HG03469 (cell line): ENCODE data around the gene SLC18A2.

Source experiments
- ATAC-seq: cut with Tn5 transposase; IDR thresholded peaks from one replicate; pipeline ENCODE4 v1.9.1; 2021; ENCODE audit warnings: mild to moderate bottlenecking, moderate library complexity, moderate number of reproducible peaks; ENCODE audit not compliant: unreplicated experiment

SLC18A2 gene

DNA sequence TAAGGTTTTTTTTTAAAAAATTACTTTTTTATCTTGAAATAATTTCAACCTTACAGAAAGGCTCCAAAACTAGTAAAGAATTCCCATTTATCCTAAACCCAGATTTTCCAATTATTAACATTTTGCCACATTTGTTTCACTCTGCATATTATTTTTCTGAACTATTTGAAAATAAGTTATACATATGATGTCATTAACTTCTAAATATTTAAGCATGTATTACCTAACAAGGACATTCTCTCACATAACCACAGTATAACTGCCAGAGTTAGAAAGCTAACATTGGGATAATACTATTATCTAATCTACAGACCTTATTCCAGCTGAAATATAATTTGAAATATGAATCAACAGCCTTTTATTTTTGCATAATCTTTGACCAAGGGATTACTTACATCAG is 65.8 kb downstream of the SLC18A2 start:
- ATAC-seq = no peak

DNA sequence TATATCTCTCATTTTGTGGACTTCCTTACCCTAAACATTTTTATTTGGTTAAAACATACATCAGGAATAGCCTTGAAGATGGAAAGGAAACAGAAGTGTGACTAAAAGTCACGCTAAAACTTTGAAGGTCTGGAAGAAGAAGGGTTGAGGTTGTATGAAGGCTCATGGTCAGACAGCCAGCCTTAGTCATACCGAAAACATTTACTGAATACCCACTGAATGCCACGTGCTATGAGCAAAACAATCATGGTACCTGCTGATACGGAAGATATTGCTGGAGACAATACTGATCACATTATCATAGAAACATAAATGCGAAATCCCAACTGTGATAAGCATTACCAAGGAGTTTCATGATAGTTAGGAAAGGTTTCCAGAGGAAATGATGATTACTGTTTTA is 70.3 kb downstream of the SLC18A2 start:
- no peak for ATAC-seq

DNA sequence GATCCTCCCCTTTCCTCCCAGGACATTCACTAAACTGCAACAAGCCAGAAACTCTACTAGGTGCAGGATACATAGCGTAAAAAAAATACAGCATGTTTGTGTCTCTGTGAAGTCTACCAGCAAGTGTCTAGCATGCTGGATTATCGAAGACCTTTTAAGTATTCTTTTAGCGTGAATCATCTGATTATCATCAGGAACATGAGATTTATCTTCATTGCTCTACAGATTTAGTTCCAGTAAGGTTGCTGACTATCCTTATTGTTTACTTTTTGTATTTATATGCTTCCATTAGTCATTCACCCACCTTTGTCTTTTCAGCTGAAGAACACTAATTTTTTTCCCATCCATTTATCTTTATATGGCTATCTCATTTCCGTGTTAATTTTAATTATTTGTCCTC is 71.5 kb downstream of the SLC18A2 start:
- ATAC-seq = no peak

DNA sequence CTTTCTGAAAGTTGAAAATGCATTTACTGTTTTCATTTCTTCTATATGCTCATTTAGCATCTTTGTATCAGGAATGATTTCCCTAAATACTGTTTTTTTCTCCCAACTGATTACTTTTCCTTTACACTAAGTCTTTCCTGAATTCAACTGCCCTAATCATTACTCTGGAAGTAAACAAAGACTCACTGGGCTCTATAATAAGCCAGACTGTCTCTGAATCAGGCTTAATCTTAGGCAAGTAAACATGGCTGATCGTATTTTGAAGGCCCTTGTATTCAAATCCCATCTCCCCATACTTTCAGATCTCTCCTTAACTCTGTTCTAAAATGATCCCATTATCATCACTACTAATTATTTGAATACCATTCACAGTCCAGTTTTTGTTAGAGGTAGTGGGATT is 72.7 kb downstream of the SLC18A2 start:
- no peak for ATAC-seq

DNA sequence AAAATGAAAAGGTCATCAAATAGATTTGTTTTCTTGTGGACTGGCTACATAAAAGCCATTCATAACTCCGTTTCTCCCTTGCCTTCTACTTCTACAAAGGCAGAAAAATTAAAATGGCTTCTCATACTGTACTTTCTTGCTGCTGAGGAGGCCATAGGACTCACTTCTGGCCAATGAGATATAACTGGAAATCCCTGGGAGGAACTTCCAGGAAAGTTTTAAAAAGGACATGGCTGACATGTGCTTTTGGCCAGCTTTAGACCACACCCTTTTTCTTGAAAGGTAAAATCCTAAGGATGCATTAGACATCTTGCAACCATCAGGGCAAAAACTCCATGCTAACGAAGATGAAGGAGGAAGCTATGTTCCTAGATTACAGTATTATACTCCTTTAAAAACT is 75.8 kb downstream of the SLC18A2 start:
- ATAC-seq = no peak

DNA sequence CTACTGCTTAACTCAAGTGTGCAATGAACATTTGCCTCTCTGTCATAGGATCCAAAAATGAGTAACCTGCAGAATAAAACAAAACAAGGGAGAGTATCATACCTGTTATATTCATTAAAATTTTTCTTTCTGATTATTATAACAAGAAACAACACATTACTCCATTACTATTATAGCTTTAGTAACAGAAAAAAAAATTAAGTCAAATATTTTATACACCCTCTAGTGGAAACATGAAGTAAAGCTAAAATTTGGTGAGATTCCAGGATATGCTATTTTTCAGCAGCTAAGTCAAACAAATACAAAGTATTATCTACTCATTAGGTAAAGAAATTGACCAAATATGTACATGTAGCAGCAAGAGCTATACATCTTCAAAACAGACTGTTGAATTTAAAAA is 78.0 kb downstream of the SLC18A2 start:
- ATAC-seq = no peak

DNA sequence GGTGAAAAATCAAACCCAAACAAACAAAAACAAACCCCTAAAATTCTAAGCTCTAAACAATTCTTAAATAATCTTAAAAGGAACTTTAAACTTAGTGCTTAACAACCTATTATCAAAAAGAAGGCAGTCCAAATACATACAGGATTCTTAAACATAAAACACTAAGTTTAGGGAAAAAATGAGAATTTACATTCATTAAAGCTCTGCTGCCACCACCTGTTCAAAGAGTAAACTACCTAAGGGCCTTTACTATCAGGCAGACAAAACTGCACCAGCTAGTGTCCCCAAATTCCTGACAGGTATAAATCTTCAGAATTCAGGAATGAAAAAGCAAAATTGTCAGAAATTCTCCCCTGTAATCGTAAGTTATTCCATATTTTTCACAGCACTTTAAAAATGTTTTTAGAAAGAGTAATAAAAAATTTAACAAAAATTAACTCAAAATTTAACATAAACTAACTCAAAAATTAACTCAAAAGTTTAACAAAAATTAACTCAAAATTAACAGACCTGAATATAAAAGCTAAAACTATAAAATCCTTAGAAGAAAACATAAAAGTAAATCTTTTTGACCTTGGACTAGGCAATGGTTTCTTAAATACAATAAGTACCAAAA is 79.2 kb downstream of the SLC18A2 start:
- ATAC-seq = no peak

DNA sequence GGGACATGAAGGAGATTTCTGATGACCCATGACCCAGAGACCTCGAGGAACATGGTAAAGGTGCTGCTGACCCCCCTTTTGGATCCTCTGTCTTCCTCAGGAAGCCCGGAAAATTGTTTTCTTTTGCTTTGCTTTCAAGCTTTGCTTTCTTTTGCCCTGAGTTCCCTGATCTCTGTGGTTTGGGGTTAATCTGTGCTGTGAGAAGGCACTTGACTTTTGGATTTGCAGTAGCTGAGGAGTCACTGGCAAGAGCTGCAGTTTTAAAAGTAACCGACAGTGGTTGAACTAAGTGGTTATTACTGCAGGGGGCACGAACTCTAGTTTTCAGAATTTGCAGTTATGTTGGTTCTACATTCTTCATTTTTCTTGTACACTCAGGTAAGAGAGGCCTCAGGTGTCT is 81.3 kb downstream of the SLC18A2 start:
- no peak for ATAC-seq

DNA sequence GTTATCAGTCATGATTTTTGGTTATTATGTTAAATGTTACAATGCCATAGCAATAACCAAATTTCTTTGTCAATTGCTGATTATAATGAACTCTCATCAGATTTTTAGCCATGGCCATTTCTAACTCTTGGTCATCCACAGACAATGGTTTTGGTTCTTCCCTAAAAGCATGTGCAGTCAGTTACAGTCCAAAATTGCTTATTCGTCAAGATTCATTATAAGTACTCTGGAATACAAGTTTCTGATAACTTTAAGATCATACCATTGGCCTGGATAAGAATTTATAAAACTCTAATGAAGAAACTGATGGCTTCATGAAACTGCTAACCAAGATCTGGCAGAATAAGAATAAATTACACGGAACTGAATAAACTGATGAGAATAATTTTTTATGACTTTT is 83.5 kb downstream of the SLC18A2 start:
- no peak for ATAC-seq

DNA sequence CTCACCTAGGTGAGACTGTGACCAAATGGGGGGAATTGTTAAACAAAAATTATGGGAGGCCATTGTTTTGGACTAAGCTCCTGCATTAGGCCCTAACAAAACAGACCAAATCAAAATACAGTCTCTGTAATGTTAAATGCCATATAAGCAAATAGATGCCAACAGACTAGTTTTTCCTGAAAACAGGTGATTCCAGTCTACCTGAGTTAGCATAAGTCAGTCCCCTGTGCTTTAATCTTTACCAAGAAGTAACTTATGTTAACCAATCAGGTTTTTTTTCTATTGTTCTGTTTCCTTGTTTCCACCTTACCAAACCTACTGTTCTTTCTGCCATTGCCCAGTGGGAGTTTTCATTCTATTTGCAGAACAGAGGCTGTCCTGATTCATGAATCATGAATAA is 86.3 kb downstream of the SLC18A2 start:
- no peak for ATAC-seq
